ENCODE measurements around the gene EPB41L4B.
"Not testable (repeated sequence)": the region's sequence is repeated elsewhere in the genome, so short reads cannot be mapped to it uniquely, and the experiment has no call there.

Gene EPB41L4B

DNA sequence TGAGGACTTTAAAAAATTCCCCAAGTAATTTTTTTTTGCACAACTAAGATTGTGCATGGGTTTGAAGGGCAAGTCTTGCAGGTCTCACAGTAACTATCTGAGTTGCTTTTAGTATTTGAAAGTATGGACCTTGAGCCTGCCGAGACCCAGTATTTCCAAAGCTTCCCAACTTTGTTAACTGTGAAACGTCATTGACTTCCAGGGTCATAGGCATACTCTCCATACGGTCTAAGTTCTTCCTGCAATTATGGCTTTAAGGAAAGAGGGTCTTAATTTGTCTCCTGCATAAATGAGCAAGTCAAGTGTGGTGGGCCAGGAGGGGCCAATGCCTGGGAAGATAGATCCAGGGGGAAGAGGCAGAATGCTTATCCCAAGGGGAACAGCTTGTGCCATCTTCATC lies 24.0 kb upstream of the EPB41L4B start:
- TF ChIP-seq POLR2AphosphoS5 (IDR thresholded peaks at IDR 0.05; ENCODE audit: low read depth, low read length), result no peak
- no peak for TF ChIP-seq PAX5 (IDR thresholded peaks at IDR 0.05; ENCODE audit: insufficient read depth, low read length, severe bottlenecking)
- TF ChIP-seq POLR2A (IDR thresholded peaks at IDR 0.05; ENCODE audit: low read depth, low read length), result no peak
- TF ChIP-seq POU2F2 (IDR thresholded peaks at IDR 0.05; ENCODE audit: low read depth, low read length), result no peak
- FAIRE-seq (no peak), DNase-seq (ENCODE audit: insufficient read length, low spot score) (no peak)

DNA sequence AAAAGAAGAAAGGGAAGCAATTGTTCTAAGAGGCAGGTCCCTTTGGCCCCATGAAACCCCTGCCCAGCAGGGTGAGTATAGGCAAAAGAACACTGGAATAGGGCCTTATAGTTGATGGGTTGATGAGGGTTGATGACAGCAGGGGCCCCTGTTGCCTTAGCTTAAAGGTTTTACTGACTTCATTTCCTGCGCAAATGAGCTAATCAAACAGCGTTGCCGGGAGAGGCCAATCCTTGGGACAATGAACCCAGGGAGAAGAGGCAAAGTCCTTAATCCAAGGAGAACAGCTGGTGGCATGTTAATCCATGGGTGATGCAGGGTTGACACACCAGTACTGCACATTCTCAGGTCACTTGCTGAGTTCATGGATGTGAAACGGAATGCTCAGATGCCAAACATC lies 22.0 kb upstream of the EPB41L4B start:
- FAIRE-seq (no peak), DNase-seq (ENCODE audit: insufficient read length, low spot score) (no peak)
- TF ChIP-seq SPI1 (IDR thresholded peaks at IDR 0.05; ENCODE audit: low read depth, low read length) (no peak), POU2F2 (IDR thresholded peaks at IDR 0.05; ENCODE audit: low read depth, low read length) (no peak), PAX5 (IDR thresholded peaks at IDR 0.05; ENCODE audit: insufficient read depth, low read length, severe bottlenecking) (no peak), POLR2AphosphoS5 (IDR thresholded peaks at IDR 0.05; ENCODE audit: low read depth, low read length) (no peak), TAF1 (IDR thresholded peaks at IDR 0.05; ENCODE audit: low read depth, low read length) (no peak), POLR2A (IDR thresholded peaks at IDR 0.05; ENCODE audit: low read depth, low read length) (no peak)

GRCh38 chr9:109341561-109341960 lies 20.7 kb upstream of the EPB41L4B start:
- FAIRE-seq, result no peak
- no peak for DNase-seq (ENCODE audit: insufficient read length, low spot score)
- TF ChIP-seq POU2F2 (IDR thresholded peaks at IDR 0.05; ENCODE audit: low read depth, low read length), result no peak

DNA sequence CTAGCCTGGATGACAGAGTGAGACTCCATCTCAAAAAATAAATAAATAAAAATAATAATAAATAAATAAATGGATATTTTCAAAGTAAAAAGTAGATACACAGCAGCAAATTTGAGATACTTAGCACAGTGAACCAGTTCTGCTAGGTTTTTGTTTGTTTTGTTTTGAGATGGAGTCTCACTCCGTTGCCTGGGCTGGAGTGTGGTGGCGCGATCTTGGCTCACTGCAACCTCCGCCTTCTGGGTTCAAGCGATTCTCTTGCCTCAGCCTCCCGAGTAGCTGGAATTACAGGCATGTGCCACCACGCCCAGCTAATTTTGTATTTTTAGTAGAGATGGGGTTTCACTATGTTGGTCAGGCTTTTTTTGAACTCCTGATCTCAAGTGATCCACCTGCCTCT lies 20.1 kb upstream of the EPB41L4B start:
- not testable (repeated sequence) for DNase-seq (ENCODE audit: insufficient read length, low spot score); FAIRE-seq

DNA sequence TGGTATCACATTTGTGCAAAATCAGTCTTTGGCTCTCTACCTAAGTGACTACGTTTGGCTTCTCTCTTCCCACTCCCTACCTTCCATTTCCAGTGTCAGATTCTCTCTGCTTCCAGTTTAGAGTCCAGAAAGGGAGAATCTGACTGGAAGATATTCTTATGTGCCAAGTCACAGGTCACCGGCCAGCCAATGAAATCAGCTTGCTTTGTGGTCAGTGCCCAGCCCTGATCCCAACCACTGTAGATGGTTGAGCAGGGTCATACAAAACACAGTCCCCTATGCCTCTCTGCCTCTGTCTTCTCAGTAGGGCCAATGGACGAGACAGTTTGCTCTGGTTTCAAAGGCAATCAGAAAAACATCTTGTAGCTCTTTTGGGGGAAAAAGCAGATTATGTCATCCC lies 15.6 kb upstream of the EPB41L4B start:
- TF ChIP-seq SPI1 (IDR thresholded peaks at IDR 0.05; ENCODE audit: low read depth, low read length), result no peak
- TF ChIP-seq TAF1 (IDR thresholded peaks at IDR 0.05; ENCODE audit: low read depth, low read length), result no peak
- TF ChIP-seq POU2F2 (IDR thresholded peaks at IDR 0.05; ENCODE audit: low read depth, low read length), result no peak
- no peak for TF ChIP-seq POLR2AphosphoS5 (IDR thresholded peaks at IDR 0.05; ENCODE audit: low read depth, low read length)
- TF ChIP-seq POLR2A (IDR thresholded peaks at IDR 0.05; ENCODE audit: low read depth, low read length), result no peak
- TF ChIP-seq PAX5 (IDR thresholded peaks at IDR 0.05; ENCODE audit: insufficient read depth, low read length, severe bottlenecking), result no peak
- no peak for DNase-seq (ENCODE audit: insufficient read length, low spot score)
- no peak for FAIRE-seq

DNA sequence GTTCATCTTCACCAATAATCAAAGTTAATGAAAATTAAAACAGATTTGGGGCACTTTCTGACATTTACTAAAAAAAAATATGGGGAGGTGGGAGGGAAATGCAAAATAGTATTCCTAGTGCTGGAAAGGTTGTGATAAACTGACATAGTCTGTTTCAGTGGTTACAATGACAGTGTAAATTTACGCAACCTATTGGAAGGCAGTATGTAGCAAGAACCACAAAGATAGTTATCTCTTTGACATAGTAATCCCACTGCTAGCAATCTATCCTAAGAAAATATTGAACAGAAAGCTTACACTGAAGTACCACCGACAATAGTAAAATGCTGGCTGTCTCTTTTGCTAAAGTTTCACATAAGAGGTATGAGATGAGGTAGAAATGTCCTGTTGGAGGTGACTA lies 15.1 kb upstream of the EPB41L4B start:
- FAIRE-seq, result no peak
- no peak for TF ChIP-seq TAF1 (IDR thresholded peaks at IDR 0.05; ENCODE audit: low read depth, low read length)
- no peak for DNase-seq (ENCODE audit: insufficient read length, low spot score)

DNA sequence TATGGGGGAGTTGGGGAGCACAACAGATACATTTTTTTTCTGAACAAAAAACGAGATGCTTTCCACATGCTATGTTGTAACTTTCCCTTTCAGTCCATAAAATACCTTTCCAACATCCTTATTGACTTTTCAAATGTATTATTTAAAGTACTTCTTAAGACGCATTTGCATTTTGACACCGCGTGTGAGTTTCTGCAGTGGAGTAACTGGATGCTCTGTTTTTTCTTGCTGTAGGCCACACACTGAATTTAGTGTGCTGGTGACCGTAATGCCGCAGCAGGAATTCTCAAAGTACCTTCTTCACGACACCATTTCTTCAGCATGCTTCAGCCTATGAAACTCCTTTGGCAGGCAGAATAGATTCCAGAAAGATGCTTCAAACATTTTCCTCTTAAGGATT lies 14.3 kb upstream of the EPB41L4B start:
- TF ChIP-seq POLR2AphosphoS5 (IDR thresholded peaks at IDR 0.05; ENCODE audit: low read depth, low read length), result no peak
- no peak for TF ChIP-seq TAF1 (IDR thresholded peaks at IDR 0.05; ENCODE audit: low read depth, low read length)
- TF ChIP-seq PAX5 (IDR thresholded peaks at IDR 0.05; ENCODE audit: insufficient read depth, low read length, severe bottlenecking), result no peak
- no peak for TF ChIP-seq POU2F2 (IDR thresholded peaks at IDR 0.05; ENCODE audit: low read depth, low read length)
- no peak for TF ChIP-seq SPI1 (IDR thresholded peaks at IDR 0.05; ENCODE audit: low read depth, low read length)
- no peak for TF ChIP-seq POLR2A (IDR thresholded peaks at IDR 0.05; ENCODE audit: low read depth, low read length)
- FAIRE-seq (no peak), DNase-seq (ENCODE audit: insufficient read length, low spot score) (no peak)

DNA sequence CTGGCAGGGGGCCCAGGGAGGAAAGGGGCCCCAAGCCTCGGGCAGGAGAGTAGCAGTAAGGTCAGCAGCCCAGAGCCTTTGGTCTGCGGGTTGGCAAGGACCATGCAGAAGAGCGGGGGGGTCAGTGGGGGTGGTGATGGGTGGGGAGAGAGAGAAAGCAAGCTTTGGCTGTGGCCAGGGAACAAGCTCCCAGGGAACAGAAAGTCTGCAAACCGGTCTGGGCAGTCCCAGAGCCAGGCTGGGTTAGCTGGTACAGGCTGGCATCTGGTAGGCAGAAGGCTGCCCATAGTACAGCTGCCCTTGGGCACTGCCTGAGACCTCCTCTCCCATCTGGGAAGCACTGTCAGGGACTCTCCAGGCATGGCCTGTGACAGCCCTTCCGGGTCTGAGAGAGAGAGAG lies 10.5 kb upstream of the EPB41L4B start:
- DNase-seq (ENCODE audit: insufficient read length, low spot score), result no peak
- no peak for TF ChIP-seq POLR2A (IDR thresholded peaks at IDR 0.05; ENCODE audit: low read depth, low read length)
- no peak for TF ChIP-seq SPI1 (IDR thresholded peaks at IDR 0.05; ENCODE audit: low read depth, low read length)
- no peak for TF ChIP-seq PAX5 (IDR thresholded peaks at IDR 0.05; ENCODE audit: insufficient read depth, low read length, severe bottlenecking)
- no peak for TF ChIP-seq POLR2AphosphoS5 (IDR thresholded peaks at IDR 0.05; ENCODE audit: low read depth, low read length)
- no peak for FAIRE-seq

DNA sequence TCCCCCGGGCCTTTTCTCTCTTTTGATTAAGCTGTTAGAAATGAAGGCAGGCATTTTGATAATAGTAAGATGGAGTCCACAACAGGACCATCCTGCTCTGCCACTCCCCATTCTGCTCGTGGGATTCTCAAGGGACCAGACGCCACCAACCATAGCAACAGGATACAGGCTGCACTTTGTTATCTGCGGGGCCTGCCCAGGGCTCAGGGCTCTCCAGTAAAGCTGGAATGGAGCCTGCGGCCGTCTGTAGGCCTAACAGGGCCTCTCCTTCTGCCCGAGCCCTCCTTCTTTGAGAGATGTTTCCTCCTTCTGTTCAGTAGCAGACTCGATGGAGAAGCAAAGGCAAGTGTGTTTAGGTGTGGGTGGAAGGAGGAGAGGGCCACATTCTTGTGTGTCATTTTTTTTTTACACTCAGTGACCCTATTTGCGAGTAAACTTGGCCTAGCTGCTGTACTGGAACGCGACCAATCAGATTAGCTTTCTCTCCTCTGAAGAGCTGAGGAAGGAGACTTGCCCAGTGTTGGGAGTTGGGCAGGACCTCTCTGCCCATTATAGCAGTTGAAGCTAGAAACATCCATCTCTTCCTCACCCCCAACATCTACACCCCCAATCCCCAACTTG lies 8.9 kb upstream of the EPB41L4B start:
- FAIRE-seq (no peak), DNase-seq (ENCODE audit: insufficient read length, low spot score) (no peak)
- no peak for TF ChIP-seq POLR2A (IDR thresholded peaks at IDR 0.05; ENCODE audit: low read depth, low read length)
- no peak for TF ChIP-seq PAX5 (IDR thresholded peaks at IDR 0.05; ENCODE audit: insufficient read depth, low read length, severe bottlenecking)
- TF ChIP-seq SPI1 (IDR thresholded peaks at IDR 0.05; ENCODE audit: low read depth, low read length), result no peak
- no peak for TF ChIP-seq TAF1 (IDR thresholded peaks at IDR 0.05; ENCODE audit: low read depth, low read length)

GRCh38 chr9:109328978-109329637 lies 8.2 kb upstream of the EPB41L4B start:
- no peak for TF ChIP-seq PAX5 (IDR thresholded peaks at IDR 0.05; ENCODE audit: insufficient read depth, low read length, severe bottlenecking)
- no peak for TF ChIP-seq TAF1 (IDR thresholded peaks at IDR 0.05; ENCODE audit: low read depth, low read length)
- TF ChIP-seq SPI1 (IDR thresholded peaks at IDR 0.05; ENCODE audit: low read depth, low read length), result no peak
- no peak for TF ChIP-seq POU2F2 (IDR thresholded peaks at IDR 0.05; ENCODE audit: low read depth, low read length)
- no peak for TF ChIP-seq POLR2A (IDR thresholded peaks at IDR 0.05; ENCODE audit: low read depth, low read length)
- no peak for TF ChIP-seq POLR2AphosphoS5 (IDR thresholded peaks at IDR 0.05; ENCODE audit: low read depth, low read length)
- DNase-seq (ENCODE audit: insufficient read length, low spot score), result no peak
- no peak for FAIRE-seq

DNA sequence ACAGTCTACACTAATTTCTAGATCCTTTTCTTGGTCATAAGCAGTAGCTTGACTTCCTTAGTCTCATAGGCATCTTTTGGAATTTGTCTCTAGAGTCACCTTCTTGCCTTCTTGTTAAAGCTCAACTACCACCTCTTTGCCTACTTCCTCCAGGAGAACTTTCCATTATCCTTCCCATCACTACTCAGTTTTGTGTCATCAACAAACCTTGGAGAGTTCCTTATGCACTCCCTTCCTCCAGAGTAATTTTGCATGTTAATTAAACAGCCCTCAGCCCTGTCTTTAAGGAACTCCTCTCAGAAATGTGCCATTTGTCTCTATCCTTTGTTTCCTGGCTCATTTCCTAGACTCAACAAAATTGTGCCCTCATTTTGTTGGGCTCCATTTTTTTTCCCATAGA lies 4.2 kb upstream of the EPB41L4B start:
- TF ChIP-seq POLR2A (IDR thresholded peaks at IDR 0.05; ENCODE audit: low read depth, low read length) (no peak), TAF1 (IDR thresholded peaks at IDR 0.05; ENCODE audit: low read depth, low read length) (no peak), POU2F2 (IDR thresholded peaks at IDR 0.05; ENCODE audit: low read depth, low read length) (no peak), PAX5 (IDR thresholded peaks at IDR 0.05; ENCODE audit: insufficient read depth, low read length, severe bottlenecking) (no peak)
- DNase-seq (ENCODE audit: insufficient read length, low spot score) (no peak), FAIRE-seq (no peak)

Measured in GM12891 (cell line).